Vagina (tissue), 2 donors: ENCODE data around the gene P3H2. TPM values are rescaled to one million over a fixed set of nuclear protein-coding genes. Genes with fewer than 3 reads are reported as not detected.
"Not testable (repeated sequence)": the region's sequence is repeated elsewhere in the genome, so short reads cannot be mapped to it uniquely, and the experiment has no call there.

Experiments used
- DNase-seq, 2 donors: peaks; one replicate each; pipeline ENCODE4 v3.0.0-alpha.2; 2017; ENCODE audit errors: extremely low spot score in 2 of 2
- H3K27ac ChIP-seq: fragments of 200-600 bp; sonication (generic); one replicate; pipeline ENCODE4 v1.5.1; 2019
- H3K27me3 ChIP-seq: fragments of 200-600 bp; sonication (generic); one replicate; pipeline ENCODE4 v1.5.1; 2019
- H3K36me3 ChIP-seq, 2 donors: fragments of 200-600 bp; sonication (generic); one replicate each; pipeline ENCODE4 v1.5.1; 2017 to 2019
- H3K4me1 ChIP-seq: fragments of 200-600 bp; sonication (generic); one replicate; pipeline ENCODE4 v1.5.1; 2019
- H3K4me3 ChIP-seq, 2 donors: fragments of 200-600 bp; sonication (generic); 1 replicate in 1 of 2; 2 replicates in 1 of 2; pipeline ENCODE4 v1.5.1; 2016 to 2019
- H3K9me3 ChIP-seq: fragments of 200-600 bp; sonication (generic); one replicate; pipeline ENCODE4 v1.5.1; 2019
- POLR2A ChIP-seq, 2 donors: fragments of 450-650 bp; IDR thresholded peaks; one replicate each; pipeline ENCODE4 v1.6.1; 2017; ENCODE audit warnings: antibody characterized with exemption in 2 of 2, mild to moderate bottlenecking in 2 of 2, moderate library complexity in 2 of 2
- POLR2AphosphoS5 ChIP-seq, 2 donors: sonication (generic); formaldehyde crosslinking; IDR thresholded peaks; one replicate each; pipeline ENCODE4 v1.9.0; 2017; ENCODE audit warnings: antibody characterized with exemption in 2 of 2, mild to moderate bottlenecking in 2 of 2, low read depth in 1 of 2; ENCODE audit not compliant: insufficient read depth in 1 of 2
- intact Hi-C: fragments of 100-400 bp; cut with DNase I; formaldehyde crosslinking; loops from one replicate; pipeline ENCODE4 v1.15.1; 2023
- total RNA-seq: library from RNA; depleted of rRNA; stranded (reverse); fragments of >200 nt; gene quantifications from one replicate; pipeline ENCODE4 v1.2.3, GENCODE V29; 2016
- TF ChIP-seq, protein P1 (sequence below), 3 experiments: fragments of 450-650 bp in 2 of 3; fragments of 200-600 bp in 1 of 3; sonication (generic) in 1 of 3; IDR thresholded peaks; one replicate each; pipeline ENCODE4 v1.5.1; 2017 to 2019; ENCODE audit warnings: antibody characterized with exemption in 3 of 3, mild to moderate bottlenecking in 2 of 3, moderate library complexity in 2 of 3

Gene P3H2
- total RNA-seq, 1 donor from 2014 or later: 41.7 TPM

DNA sequence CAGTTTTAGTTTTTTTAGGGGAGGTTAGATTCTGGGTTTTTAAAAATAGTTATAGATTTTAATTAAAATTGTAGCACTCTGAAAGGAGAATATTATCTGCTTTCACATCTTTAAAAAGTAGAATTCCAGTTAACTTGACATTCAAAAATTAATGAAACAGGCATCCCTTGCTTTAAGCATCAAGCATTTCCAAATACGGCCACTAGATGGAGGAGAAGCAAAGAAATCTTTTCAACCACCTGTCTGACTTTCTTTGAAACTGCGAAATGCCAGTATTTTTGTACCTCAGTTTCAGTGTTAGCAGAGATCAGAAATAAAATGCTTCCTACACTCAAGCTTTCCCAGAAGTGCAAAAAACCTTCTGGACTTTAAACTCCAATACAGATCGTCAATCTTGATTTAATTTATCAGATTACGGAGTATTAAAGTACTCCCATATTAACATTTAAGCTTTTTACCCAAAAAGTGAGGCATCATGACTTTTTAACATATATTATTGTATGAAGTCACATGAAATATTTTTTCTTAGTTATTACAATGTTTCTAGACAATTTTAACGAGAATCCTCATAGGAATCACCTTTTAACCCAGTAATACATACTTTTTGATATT, 153.3 kb downstream of the P3H2 start:
- Histone ChIP-seq H3K4me3 (no peak overlapping the region), H3K36me3 (peaks cover 0 to 4% of the 10 kb centered on the region in 2 donors), H3K9me3 (no peaks in the 10 kb centered on the region), H3K27me3 (no peaks in the 10 kb centered on the region), H3K27ac (no peak overlapping the region), H3K4me1 (no peaks in the 10 kb centered on the region)
- TF ChIP-seq POLR2A (IDR thresholded peaks at IDR 0.05) (no peak), POLR2AphosphoS5 (IDR thresholded peaks at IDR 0.05; ENCODE audit: insufficient read depth in 1 of 2, low read depth in 1 of 2) (peak in 1 of 2 donors; percentile 26)
- TF ChIP-seq, protein P1, sequence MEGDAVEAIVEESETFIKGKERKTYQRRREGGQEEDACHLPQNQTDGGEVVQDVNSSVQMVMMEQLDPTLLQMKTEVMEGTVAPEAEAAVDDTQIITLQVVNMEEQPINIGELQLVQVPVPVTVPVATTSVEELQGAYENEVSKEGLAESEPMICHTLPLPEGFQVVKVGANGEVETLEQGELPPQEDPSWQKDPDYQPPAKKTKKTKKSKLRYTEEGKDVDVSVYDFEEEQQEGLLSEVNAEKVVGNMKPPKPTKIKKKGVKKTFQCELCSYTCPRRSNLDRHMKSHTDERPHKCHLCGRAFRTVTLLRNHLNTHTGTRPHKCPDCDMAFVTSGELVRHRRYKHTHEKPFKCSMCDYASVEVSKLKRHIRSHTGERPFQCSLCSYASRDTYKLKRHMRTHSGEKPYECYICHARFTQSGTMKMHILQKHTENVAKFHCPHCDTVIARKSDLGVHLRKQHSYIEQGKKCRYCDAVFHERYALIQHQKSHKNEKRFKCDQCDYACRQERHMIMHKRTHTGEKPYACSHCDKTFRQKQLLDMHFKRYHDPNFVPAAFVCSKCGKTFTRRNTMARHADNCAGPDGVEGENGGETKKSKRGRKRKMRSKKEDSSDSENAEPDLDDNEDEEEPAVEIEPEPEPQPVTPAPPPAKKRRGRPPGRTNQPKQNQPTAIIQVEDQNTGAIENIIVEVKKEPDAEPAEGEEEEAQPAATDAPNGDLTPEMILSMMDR (IDR thresholded peaks at IDR 0.05): peak; percentile 61 to 86 (median 79)
- DNase-seq: no peak
- intact Hi-C loops: loop anchor here (5.0 kb wide), 1 partner anchor 235 kb away; no protein-coding TSS in a partner anchor

DNA sequence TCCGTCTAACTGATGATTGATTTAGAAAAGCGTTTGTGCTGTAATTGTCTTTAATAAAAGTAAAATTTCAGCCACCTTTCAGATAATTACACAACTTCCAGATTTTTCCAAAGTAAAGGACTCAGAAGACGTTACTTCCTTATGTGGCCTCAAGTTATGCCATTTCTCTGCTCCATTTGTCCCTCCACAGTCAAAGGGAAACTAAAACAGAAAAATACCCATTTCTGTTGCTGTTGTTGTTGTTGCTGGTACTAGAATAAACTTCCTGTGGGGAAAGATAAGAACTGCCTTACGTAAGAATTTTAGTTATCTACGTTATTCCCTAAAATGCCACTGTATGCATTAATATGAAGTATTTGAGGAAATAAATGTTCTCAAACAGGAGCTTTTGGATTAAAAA, 153.9 kb downstream of the P3H2 start:
- Histone ChIP-seq H3K27me3 (no peaks in the 10 kb centered on the region), H3K4me3 (no peak overlapping the region), H3K36me3 (no peaks in the 10 kb centered on the region), H3K9me3 (no peaks in the 10 kb centered on the region), H3K4me1 (peaks cover under 1% of the 10 kb centered on the region), H3K27ac (no peak overlapping the region)
- TF ChIP-seq POLR2A (IDR thresholded peaks at IDR 0.05): no peak
- no peak for DNase-seq
- intact Hi-C loops: loop anchor here (5.0 kb wide), 1 partner anchor 235 kb away; no protein-coding TSS in a partner anchor

DNA sequence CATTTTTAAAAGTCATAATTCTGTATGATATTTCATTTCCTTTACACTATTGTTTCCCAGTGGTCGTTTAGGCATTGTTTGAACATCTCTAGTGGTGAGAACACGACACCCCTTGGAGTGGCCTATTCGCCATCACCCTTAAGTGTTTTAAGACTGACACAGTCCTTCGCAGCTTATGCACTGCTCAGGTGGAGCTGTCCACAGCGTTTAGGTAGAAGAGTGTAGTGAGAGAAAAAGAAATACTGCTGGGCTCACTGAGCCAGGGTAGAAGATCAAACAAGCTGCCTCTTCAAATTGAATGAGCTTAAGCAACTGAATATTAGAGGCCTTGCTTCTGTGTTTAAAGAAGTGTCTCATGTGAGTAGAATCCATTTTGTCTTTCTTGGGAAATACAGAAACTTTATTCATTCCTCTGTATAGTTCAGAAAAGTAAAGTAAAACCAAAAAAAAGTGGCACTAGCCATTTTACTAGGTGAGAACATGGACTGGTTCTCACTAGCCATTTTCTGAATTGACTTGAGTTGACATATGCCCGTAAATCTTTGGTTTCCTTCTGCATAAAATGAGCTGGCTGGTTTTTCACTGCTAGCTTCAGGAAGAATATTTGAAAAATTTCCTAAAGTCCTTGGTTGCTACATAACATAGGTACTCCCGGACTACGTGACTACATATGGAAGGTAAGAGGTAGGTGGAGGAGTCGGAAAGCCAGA, 155.9 kb downstream of the P3H2 start:
- Histone ChIP-seq H3K4me3 (no peak overlapping the region), H3K4me1 (peaks cover 7% of the 10 kb centered on the region), H3K27ac (no peak overlapping the region), H3K27me3 (no peaks in the 10 kb centered on the region), H3K36me3 (no peaks in the 10 kb centered on the region), H3K9me3 (no peaks in the 10 kb centered on the region)
- intact Hi-C loops: loop anchor here (5.0 kb wide), 1 partner anchor 238 kb away; no protein-coding TSS in a partner anchor
- DNase-seq: no peak
- TF ChIP-seq, protein P1 (IDR thresholded peaks at IDR 0.05): no peak
- TF ChIP-seq POLR2AphosphoS5 (IDR thresholded peaks at IDR 0.05; ENCODE audit: insufficient read depth in 1 of 2, low read depth in 1 of 2): no peak
- no peak for TF ChIP-seq POLR2A (IDR thresholded peaks at IDR 0.05)

DNA sequence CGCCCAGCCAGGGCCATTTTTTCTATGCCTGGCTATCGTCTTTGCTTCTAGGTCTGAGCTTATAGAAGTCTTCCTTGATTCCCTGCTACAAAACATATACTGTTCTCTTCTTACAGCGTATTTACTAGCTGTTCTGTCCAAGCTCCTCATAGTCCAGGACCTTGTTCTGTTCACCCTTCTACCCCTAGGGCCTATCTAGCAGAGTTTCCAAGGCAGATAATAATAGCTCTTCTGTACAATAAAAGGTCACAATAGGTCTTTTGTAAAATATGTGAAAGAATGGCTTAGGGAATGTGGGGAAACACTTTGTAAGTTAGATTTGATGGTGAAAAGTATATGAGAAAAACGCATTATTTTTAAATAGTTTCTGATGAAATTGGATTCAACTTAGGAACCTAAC, 158.2 kb downstream of the P3H2 start:
- Histone ChIP-seq H3K9me3 (no peaks in the 10 kb centered on the region), H3K4me1 (peaks cover 7% of the 10 kb centered on the region), H3K36me3 (no peaks in the 10 kb centered on the region), H3K27me3 (no peaks in the 10 kb centered on the region), H3K27ac (no peak overlapping the region), H3K4me3 (no peak overlapping the region)
- intact Hi-C loops: no loop called here
- no peak for TF ChIP-seq POLR2AphosphoS5 (IDR thresholded peaks at IDR 0.05; ENCODE audit: insufficient read depth in 1 of 2, low read depth in 1 of 2)
- TF ChIP-seq POLR2A (IDR thresholded peaks at IDR 0.05): no peak
- TF ChIP-seq, protein P1 (IDR thresholded peaks at IDR 0.05): no peak
- DNase-seq: no peak

DNA sequence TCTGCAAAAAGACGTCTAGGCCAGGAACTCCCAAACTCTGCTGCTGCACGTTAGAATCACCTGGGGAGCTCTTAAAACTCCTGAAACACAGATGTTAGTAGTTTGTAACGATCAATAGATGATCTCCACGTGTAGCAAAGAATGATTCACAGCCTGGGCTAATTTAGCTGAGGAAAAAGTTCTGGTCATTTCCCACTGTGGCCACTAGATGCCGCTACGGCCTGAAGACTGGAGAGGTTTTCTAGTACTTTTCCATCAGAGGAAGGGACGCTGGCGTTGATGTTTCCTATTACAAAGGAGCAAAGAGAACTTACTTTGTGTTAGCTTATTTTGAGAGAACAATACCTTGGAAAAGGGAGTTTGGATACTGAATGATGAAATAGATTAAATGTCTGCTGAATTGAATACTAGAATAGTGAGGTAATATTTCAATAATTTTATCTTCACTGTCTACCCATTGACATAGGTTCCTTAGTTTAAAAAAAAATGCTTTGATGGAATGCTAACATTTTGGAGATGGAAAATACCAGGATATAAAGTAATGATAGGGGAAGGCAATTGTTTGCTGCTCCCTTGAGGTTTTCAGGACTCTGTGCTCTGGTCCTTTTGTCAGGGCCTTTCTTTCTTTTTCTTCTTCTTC, 159.1 kb downstream of the P3H2 start:
- no peak overlapping the region for H3K4me3 ChIP-seq
- H3K4me1 ChIP-seq: peaks cover 7% of the 10 kb centered on the region
- H3K36me3 ChIP-seq: no peaks in the 10 kb centered on the region
- intact Hi-C loops: no loop called here
- DNase-seq: no peak
- H3K27ac ChIP-seq: no peak overlapping the region
- H3K9me3 ChIP-seq: no peaks in the 10 kb centered on the region
- TF ChIP-seq POLR2A (IDR thresholded peaks at IDR 0.05): no peak
- peak in 1 of 2 donors; percentile 67 for TF ChIP-seq POLR2AphosphoS5 (IDR thresholded peaks at IDR 0.05; ENCODE audit: insufficient read depth in 1 of 2, low read depth in 1 of 2)
- TF ChIP-seq, protein P1 (IDR thresholded peaks at IDR 0.05): peak; percentile 60 to 97 (median 91)
- H3K27me3 ChIP-seq: no peaks in the 10 kb centered on the region

DNA sequence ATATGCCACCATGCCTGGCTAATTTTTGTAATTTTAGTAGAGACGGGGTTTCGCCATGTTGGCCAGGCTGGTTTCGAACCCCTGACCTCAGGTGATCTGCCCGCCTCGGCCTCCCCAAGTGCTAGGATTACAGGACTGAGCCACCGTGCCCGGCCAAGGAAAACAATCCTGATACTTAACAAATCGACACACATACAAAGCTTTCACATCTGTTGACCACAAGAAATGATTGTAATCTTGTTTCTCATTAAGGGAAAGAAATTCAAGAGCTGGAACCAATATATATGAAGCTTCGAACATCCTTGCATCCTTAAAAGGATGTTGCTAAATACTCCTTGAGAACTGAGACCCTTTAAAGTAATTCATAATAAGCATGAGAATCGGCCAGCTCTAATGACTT, 159.6 kb downstream of the P3H2 start:
- H3K4me3 ChIP-seq, H3K9me3 ChIP-seq, H3K4me1 ChIP-seq, H3K27ac ChIP-seq, intact Hi-C loops, H3K36me3 ChIP-seq, H3K27me3 ChIP-seq, DNase-seq: not testable (repeated sequence)
